Endothelial cell of umbilical vein (primary cell): ENCODE results near the gene MCFD2. TPM values are rescaled to one million over a fixed set of nuclear protein-coding genes. Genes with fewer than 3 reads are reported as not detected.

ENCODE experiments used
- BruUV-seq: library from RNA; stranded (reverse); fragments of 400-500 nt; replicated peaks from 2 replicates; lab custom pipeline; 2021; lab: Mats Ljungman, UMichigan
- CTCF ChIA-PET: fragments of 300-600, 350-600 bp; sonication (Branson Sonifier 250); formaldehyde crosslinking; loops from one replicate; lab custom pipeline; 2021; ENCODE audit warnings: antibody characterized with exemption, inconsistent platforms; lab: Charles Lee
- POLR2A ChIA-PET: fragments of 300-600, 350-600 bp; sonication (Branson Sonifier 250); formaldehyde crosslinking; loops from one replicate; lab custom pipeline; 2021; ENCODE audit warnings: antibody characterized with exemption, inconsistent platforms; lab: Charles Lee
- DNase-seq: peaks from one replicate; pipeline ENCODE4 v3.0.0-alpha.2; 2011; ENCODE audit warnings: low read depth, low spot score
- FAIRE-seq: peaks from 2 replicates; lab custom pipeline; 2011; peaks lifted over from hg19 to GRCh38; lab: Jason Lieb, UNC
- H2AFZ ChIP-seq: 2 replicates; pipeline ENCODE4 v1.6.0; 2012; ENCODE audit warnings: low read depth, low read length, control low read depth, inconsistent platforms
- H3K27ac ChIP-seq: 2 replicates; pipeline ENCODE4 v1.5.1; 2011; ENCODE audit warnings: low read depth, mild to moderate bottlenecking, control low read depth, low read length, moderate library complexity; ENCODE audit not compliant: insufficient read depth
- H3K27me3 ChIP-seq, 2 experiments: 2 replicates each; pipeline versions ENCODE4 v1.6.0 to v1.6.1; 2011; ENCODE audit warnings: low read length in 2 of 2, mixed read lengths in 1 of 2; ENCODE audit not compliant: control insufficient read depth in 2 of 2, insufficient read depth in 2 of 2
- H3K36me3 ChIP-seq, 2 experiments: 2 replicates in 1 of 2; 3 replicates in 1 of 2; pipeline ENCODE4 v1.5.1; 2011; ENCODE audit warnings: low read length in 2 of 2, mild to moderate bottlenecking in 1 of 2, moderate library complexity in 1 of 2; ENCODE audit not compliant: control insufficient read depth in 2 of 2, insufficient read depth in 2 of 2; ENCODE audit errors: extremely low read depth in 1 of 2
- H3K4me1 ChIP-seq: 3 replicates; pipeline ENCODE4 v1.5.1; 2011; ENCODE audit warnings: mild to moderate bottlenecking, low read length; ENCODE audit not compliant: control insufficient read depth, insufficient read depth; ENCODE audit errors: extremely low read depth
- H3K4me2 ChIP-seq: 2 replicates; pipeline ENCODE4 v1.6.1; 2011; ENCODE audit warnings: low read length, control low read depth, mixed read lengths; ENCODE audit not compliant: insufficient read depth
- H3K4me3 ChIP-seq, 3 experiments: fragments of 200-600 bp in 1 of 3; sonication (generic), shearing (Covaris generic) in 1 of 3; replicated peaks in 1 of 3; 2 replicates each; pipeline ENCODE4 v1.5.1; 2011 to 2016; ENCODE audit warnings: control low read depth in 3 of 3, low read length in 3 of 3, mild to moderate bottlenecking in 2 of 3, inconsistent platforms in 1 of 3, low read depth in 1 of 3, moderate library complexity in 1 of 3; ENCODE audit not compliant: insufficient read depth in 1 of 3
- H3K79me2 ChIP-seq: 2 replicates; pipeline ENCODE4 v1.6.0; 2012; ENCODE audit warnings: low read length, inconsistent platforms; ENCODE audit not compliant: control insufficient read depth, insufficient read depth
- H3K9ac ChIP-seq: replicated peaks from 2 replicates; pipeline ENCODE3; 2011; ENCODE audit warnings: low read length, control low read depth; ENCODE audit not compliant: insufficient read depth; ENCODE audit errors: extremely low read depth
- H3K9me1 ChIP-seq: replicated peaks from 3 replicates; pipeline ENCODE4 v1.6.0; 2011; ENCODE audit warnings: mild to moderate bottlenecking, low read length; ENCODE audit not compliant: control insufficient read depth, insufficient read depth; ENCODE audit errors: extremely low read depth
- H3K9me3 ChIP-seq: replicated peaks from 2 replicates; pipeline ENCODE4 v1.5.1; 2012; ENCODE audit warnings: low read length, inconsistent platforms; ENCODE audit not compliant: control insufficient read depth, insufficient read depth
- H4K20me1 ChIP-seq: replicated peaks from 2 replicates; pipeline ENCODE3; 2011; ENCODE audit warnings: mild to moderate bottlenecking, low read length; ENCODE audit not compliant: control insufficient read depth, insufficient read depth; ENCODE audit errors: extremely low read depth
- EZH2 ChIP-seq: IDR thresholded peaks from 2 replicates; pipeline ENCODE4 v1.6.1; 2012; ENCODE audit warnings: borderline replicate concordance, low read depth, mild to moderate bottlenecking, moderate library complexity, low read length, inconsistent platforms; ENCODE audit not compliant: severe bottlenecking
- FOS ChIP-seq: IDR thresholded peaks from 2 replicates; pipeline ENCODE4 v1.6.1; 2011; ENCODE audit warnings: mild to moderate bottlenecking, low read length, moderate library complexity, borderline replicate concordance; ENCODE audit not compliant: insufficient read depth
- GATA2 ChIP-seq: IDR thresholded peaks from 2 replicates; pipeline ENCODE4 v1.7.0; 2011; ENCODE audit warnings: low read depth, mild to moderate bottlenecking, moderate library complexity, mixed read lengths, low read length; ENCODE audit not compliant: insufficient read length, insufficient read depth
- JUN ChIP-seq: IDR thresholded peaks from 2 replicates; pipeline ENCODE4 v1.6.1; 2011; ENCODE audit warnings: borderline replicate concordance, low read depth; ENCODE audit not compliant: insufficient read length, insufficient read depth
- MYC ChIP-seq: IDR thresholded peaks from one replicate; pipeline ENCODE4 v1.6.1; 2011; ENCODE audit warnings: mild to moderate bottlenecking, low read depth, low read length
- POLR2A ChIP-seq: IDR thresholded peaks from 2 replicates; pipeline ENCODE4 v1.6.1; 2012; ENCODE audit warnings: low read depth, mild to moderate bottlenecking, control low read depth, low read length
- POLR2AphosphoS5 ChIP-seq: IDR thresholded peaks from 2 replicates; pipeline ENCODE4 v1.6.1; 2012; ENCODE audit warnings: low read depth, mild to moderate bottlenecking, control low read depth, low read length, moderate library complexity; ENCODE audit not compliant: insufficient read depth
- dilution Hi-C: fragments of 300-500 bp; cut with MboI; formaldehyde crosslinking; loops from one replicate; pipeline ENCODE4 v1.15.0; 2019; ENCODE audit warnings: low sequenced_read_pairs; ENCODE audit not compliant: extremely low pct_ligation_motif_present
- intact Hi-C: fragments of 100-400 bp; cut with micrococcal nuclease; formaldehyde crosslinking; loops from one replicate; pipeline ENCODE4 v1.10.0; 2022
- polyA plus RNA-seq, 4 experiments: library from polyadenylated mRNA; depleted of rRNA in 3 of 4; stranded (reverse) in 3 of 4; unstranded in 1 of 4; fragments of >200 nt; gene quantifications; 2 replicates each; pipeline versions ENCODE4 v1.2.1 to v1.2.3, GENCODE V29; 2011 to 2012; ENCODE audit warnings: missing spikeins in 1 of 4
- total RNA-seq: library from RNA; stranded (reverse); gene quantifications from 2 replicates; pipeline ENCODE4 v1.2.3, GENCODE V29; 2021
- TF ChIP-seq, protein P1 (sequence below), 2 donors: IDR thresholded peaks; 1 replicate in 1 of 2; 2 replicates in 1 of 2; pipeline ENCODE4 v1.5.1; 2011; ENCODE audit warnings: low read length in 2 of 2, mild to moderate bottlenecking in 2 of 2, moderate library complexity in 2 of 2, control low read depth in 1 of 2, inconsistent platforms in 1 of 2, low read depth in 1 of 2; ENCODE audit not compliant: insufficient read depth in 1 of 2; ENCODE audit errors: extremely low read depth in 1 of 2
- TF ChIP-seq, protein P2 (sequence below): IDR thresholded peaks from 2 replicates; pipeline ENCODE4 v1.6.1; 2011; ENCODE audit not compliant: insufficient read depth, insufficient read length

The MCFD2 gene
- total and polyA plus RNA-seq, 2 donors (not counting 3 experiments of a cell fraction or from before 2014, with no cell fraction given) = 74.8 to 141 TPM

DNA sequence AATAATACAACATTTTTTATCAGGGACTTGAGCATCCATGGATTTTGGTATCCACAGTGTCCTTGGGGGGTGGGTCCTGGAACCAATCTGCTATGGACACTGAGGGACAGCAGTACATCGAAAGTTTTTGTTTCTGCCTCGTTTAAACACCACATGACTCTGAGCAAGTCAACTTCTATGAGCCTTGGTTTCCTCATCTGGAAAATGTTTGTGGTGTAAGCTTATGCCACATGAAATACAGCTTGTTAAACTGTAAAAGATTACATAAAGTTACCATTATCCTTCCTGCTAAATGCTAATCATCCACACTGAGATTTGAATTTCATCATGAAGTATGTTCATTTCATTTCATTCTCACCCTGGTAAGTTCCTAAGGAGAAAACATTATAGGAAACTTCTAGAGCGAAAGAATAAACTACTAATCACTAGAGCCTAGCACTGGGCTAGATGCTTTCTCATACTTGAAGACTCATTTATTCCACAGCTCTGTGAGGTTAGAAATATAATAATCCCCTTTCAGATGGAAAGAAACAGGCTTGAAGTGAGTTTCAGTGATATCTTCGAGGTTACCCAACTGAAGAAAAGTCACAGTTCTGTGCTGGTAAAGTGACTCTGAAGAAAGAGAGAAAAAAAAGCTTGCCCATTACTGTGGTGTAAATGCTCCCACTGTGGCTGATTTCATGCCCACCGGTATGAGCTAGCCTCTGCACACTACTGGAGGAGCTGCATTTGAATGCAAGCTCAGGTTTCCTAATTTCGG lies 29.2 kb downstream of the MCFD2 start:
- no TSS peak for BruUV-seq
- CTCF ChIA-PET = interaction anchor here (0.9 to 3.3 kb wide), 7 partner anchors 8 to 436 kb away, joined by 3 to 13 read pairs (median 4); no protein-coding TSS in a partner anchor
- Histone ChIP-seq H3K9me1 (no peaks in the 10 kb centered on the region), H4K20me1 (no peaks in the 10 kb centered on the region), H3K36me3 (no peaks in the 10 kb centered on the region), H3K4me2 (no peak overlapping the region), H3K27me3 (no peaks in the 10 kb centered on the region), H3K27ac (no peak overlapping the region), H3K9ac (no peak overlapping the region), H3K4me1 (peaks cover 14% of the 10 kb centered on the region), H3K9me3 (no peaks in the 10 kb centered on the region), H3K4me3 (no peak overlapping the region), H2AFZ (no peak overlapping the region), H3K79me2 (no peaks in the 10 kb centered on the region)
- no peak for TF ChIP-seq FOS
- TF ChIP-seq, protein P1, sequence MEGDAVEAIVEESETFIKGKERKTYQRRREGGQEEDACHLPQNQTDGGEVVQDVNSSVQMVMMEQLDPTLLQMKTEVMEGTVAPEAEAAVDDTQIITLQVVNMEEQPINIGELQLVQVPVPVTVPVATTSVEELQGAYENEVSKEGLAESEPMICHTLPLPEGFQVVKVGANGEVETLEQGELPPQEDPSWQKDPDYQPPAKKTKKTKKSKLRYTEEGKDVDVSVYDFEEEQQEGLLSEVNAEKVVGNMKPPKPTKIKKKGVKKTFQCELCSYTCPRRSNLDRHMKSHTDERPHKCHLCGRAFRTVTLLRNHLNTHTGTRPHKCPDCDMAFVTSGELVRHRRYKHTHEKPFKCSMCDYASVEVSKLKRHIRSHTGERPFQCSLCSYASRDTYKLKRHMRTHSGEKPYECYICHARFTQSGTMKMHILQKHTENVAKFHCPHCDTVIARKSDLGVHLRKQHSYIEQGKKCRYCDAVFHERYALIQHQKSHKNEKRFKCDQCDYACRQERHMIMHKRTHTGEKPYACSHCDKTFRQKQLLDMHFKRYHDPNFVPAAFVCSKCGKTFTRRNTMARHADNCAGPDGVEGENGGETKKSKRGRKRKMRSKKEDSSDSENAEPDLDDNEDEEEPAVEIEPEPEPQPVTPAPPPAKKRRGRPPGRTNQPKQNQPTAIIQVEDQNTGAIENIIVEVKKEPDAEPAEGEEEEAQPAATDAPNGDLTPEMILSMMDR (IDR thresholded peaks at IDR 0.05; ENCODE audit: extremely low read depth in 1 of 2, insufficient read depth in 1 of 2, low read depth in 1 of 2, low read length in 2 of 2) = no peak
- DNase-seq = no peak
- no peak for FAIRE-seq
- POLR2A ChIA-PET = no interaction called here
- intact Hi-C loops (loop anchor here (5.0 kb wide), 2 partner anchors 74 to 404 kb away; no protein-coding TSS in a partner anchor), dilution Hi-C loops (no loop called here)

DNA sequence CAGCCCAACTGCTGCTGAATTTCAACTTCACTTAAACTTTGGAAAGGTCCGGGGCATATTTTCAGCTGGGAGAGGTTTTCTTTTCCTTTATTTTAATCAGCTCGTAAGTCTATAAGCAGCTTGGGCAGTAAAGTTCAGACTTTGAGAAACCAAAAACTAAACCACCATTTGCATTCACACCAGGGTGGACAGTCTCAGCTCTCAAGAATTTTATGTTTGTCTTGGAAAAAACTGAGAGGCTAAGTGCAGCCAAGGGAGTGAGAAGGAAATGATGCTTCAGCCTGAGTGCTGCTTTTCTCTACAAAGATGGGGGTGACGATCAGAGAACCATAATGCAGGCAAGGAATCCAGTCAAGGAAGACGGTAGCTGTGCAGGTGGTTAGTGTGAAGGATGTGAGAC lies 30.2 kb downstream of the MCFD2 start:
- Histone ChIP-seq H3K9me3 (no peaks in the 10 kb centered on the region), H3K27ac (no peak overlapping the region), H3K79me2 (no peaks in the 10 kb centered on the region), H3K4me3 (no peak overlapping the region), H3K36me3 (no peaks in the 10 kb centered on the region), H3K27me3 (no peaks in the 10 kb centered on the region), H3K4me1 (peaks cover 19% of the 10 kb centered on the region), H3K9ac (no peak overlapping the region), H4K20me1 (no peaks in the 10 kb centered on the region), H3K4me2 (no peak overlapping the region), H2AFZ (no peak overlapping the region), H3K9me1 (no peaks in the 10 kb centered on the region)
- CTCF ChIA-PET = interaction anchor here (0.9 to 3.3 kb wide), 4 partner anchors 8 to 235 kb away, joined by 3 to 13 read pairs (median 5); no protein-coding TSS in a partner anchor
- no peak for DNase-seq
- dilution Hi-C loops = no loop called here
- TF ChIP-seq FOS = no peak
- TF ChIP-seq EZH2 = no peak
- no peak for TF ChIP-seq POLR2A
- TF ChIP-seq, protein P1 (IDR thresholded peaks at IDR 0.05; ENCODE audit: extremely low read depth in 1 of 2, insufficient read depth in 1 of 2, low read depth in 1 of 2, low read length in 2 of 2) = no peak
- TF ChIP-seq, protein P2, sequence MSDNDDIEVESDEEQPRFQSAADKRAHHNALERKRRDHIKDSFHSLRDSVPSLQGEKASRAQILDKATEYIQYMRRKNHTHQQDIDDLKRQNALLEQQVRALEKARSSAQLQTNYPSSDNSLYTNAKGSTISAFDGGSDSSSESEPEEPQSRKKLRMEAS = no peak
- no peak for TF ChIP-seq POLR2AphosphoS5
- no peak for TF ChIP-seq GATA2
- TF ChIP-seq MYC = no peak
- no peak for TF ChIP-seq JUN
- intact Hi-C loops = loop anchor here (5.0 kb wide), 2 partner anchors 73 to 403 kb away; no protein-coding TSS in a partner anchor
- no peak for FAIRE-seq
- POLR2A ChIA-PET = no interaction called here
- no TSS peak for BruUV-seq
